Uterus (tissue), 2 donors: ENCODE results near the gene P4HA2.

Source experiments
- POLR2A ChIP-seq, 2 donors: fragments of 450-650 bp; IDR thresholded peaks; one replicate each; pipeline ENCODE4 v1.6.1; 2016; ENCODE audit warnings: antibody characterized with exemption in 2 of 2, mild to moderate bottlenecking in 1 of 2, moderate library complexity in 1 of 2
- TF ChIP-seq, protein P1 (sequence below), 4 experiments: fragments of 200-600 bp in 2 of 4; fragments of 450-650 bp in 2 of 4; sonication (generic) in 2 of 4; IDR thresholded peaks; one replicate each; pipeline ENCODE4 v1.5.1; 2016 to 2019; ENCODE audit warnings: antibody characterized with exemption in 4 of 4, mild to moderate bottlenecking in 2 of 4, moderate library complexity in 1 of 4

GRCh38 chr5:132219981-132220380 lies 7.7 kb downstream of the P4HA2 start:
- TF ChIP-seq, protein P1, sequence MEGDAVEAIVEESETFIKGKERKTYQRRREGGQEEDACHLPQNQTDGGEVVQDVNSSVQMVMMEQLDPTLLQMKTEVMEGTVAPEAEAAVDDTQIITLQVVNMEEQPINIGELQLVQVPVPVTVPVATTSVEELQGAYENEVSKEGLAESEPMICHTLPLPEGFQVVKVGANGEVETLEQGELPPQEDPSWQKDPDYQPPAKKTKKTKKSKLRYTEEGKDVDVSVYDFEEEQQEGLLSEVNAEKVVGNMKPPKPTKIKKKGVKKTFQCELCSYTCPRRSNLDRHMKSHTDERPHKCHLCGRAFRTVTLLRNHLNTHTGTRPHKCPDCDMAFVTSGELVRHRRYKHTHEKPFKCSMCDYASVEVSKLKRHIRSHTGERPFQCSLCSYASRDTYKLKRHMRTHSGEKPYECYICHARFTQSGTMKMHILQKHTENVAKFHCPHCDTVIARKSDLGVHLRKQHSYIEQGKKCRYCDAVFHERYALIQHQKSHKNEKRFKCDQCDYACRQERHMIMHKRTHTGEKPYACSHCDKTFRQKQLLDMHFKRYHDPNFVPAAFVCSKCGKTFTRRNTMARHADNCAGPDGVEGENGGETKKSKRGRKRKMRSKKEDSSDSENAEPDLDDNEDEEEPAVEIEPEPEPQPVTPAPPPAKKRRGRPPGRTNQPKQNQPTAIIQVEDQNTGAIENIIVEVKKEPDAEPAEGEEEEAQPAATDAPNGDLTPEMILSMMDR (IDR thresholded peaks at IDR 0.05) = no peak
- no peak for TF ChIP-seq POLR2A (IDR thresholded peaks at IDR 0.05)
